ENCODE data around the gene XPO4. TPM values are rescaled to one million over a fixed set of nuclear protein-coding genes. Genes with fewer than 3 reads are reported as not detected.

XPO4 gene
- total and polyA plus RNA-seq, 2 donors (not counting 3 experiments of a cell fraction or from before 2014, with no cell fraction given), result 6.0 to 22.5 TPM

DNA sequence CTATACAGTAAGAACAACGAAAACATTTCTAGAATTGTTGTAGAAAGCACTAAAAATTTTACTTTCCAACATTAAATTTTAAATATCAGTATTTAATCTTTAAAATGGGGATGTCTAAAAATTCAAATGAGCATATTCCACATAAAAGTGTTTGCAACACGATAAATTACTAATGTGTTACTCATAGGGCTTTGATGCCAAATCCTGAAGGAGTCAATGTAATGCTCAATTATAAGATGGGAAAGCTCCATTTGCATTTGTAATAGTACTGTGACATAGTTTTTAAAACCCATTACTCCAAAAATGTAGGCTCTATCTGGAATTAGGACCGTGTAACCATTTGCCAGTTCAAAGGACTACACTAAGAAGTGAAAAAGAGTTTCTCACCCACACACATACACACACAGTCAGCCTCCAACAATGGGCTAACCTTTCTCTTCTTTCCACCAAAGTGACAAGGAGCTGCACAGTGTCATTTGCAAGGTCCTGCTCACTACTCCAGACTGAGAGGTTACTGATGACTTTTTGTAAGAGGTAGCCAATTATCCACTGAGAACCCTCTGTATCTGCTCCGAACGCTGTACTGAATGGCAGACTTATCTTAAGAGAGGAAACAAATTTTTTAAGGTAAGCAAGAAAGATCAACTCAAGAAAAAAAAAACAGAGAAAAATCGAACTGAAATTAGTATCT is 102.7 kb downstream of the XPO4 start:
- peaks cover 52% of the 10 kb centered on the region for H3K4me1 ChIP-seq (ENCODE audit: control insufficient read depth, extremely low read depth, insufficient read depth, low read length)
- H3K79me2 ChIP-seq (ENCODE audit: control insufficient read depth, insufficient read depth, low read length), result no peaks in the 10 kb centered on the region
- TF ChIP-seq POLR2AphosphoS5 (IDR thresholded peaks at IDR 0.05; ENCODE audit: insufficient read depth, low read depth, low read length) (no peak), FOS (IDR thresholded peaks at IDR 0.05; ENCODE audit: borderline replicate concordance, insufficient read depth, low read length) (peak; percentile 23)
- no peaks in the 10 kb centered on the region for H3K9me1 ChIP-seq (replicated peaks; ENCODE audit: control insufficient read depth, extremely low read depth, insufficient read depth, low read length)
- no TSS peak for BruUV-seq (replicated peaks)
- CTCF ChIA-PET, result interaction anchor here (1.0 kb wide), 1 partner anchor 12 kb away, joined by 4 read pairs; no protein-coding TSS in a partner anchor
- DNase-seq (ENCODE audit: low read depth, low spot score), result peak; percentile 28
- peak overlapping the region; percentile 24 for H3K27ac ChIP-seq (ENCODE audit: insufficient read depth, low read depth, low read length)
- dilution Hi-C loops (cut with MboI; ENCODE audit: extremely low pct_ligation_motif_present, low sequenced_read_pairs), result no loop called here
- no peak overlapping the region for H3K4me3 ChIP-seq (replicated peaks in 1 of 3; ENCODE audit: insufficient read depth in 1 of 3, low read depth in 1 of 3, low read length in 3 of 3)
- H3K36me3 ChIP-seq (ENCODE audit: control insufficient read depth in 2 of 2, extremely low read depth in 1 of 2, insufficient read depth in 2 of 2, low read length in 2 of 2), result peaks cover 0 to 3% of the 10 kb centered on the region in 2 experiments
- H4K20me1 ChIP-seq (replicated peaks; ENCODE audit: control insufficient read depth, extremely low read depth, insufficient read depth, low read length), result no peaks in the 10 kb centered on the region
- no peak overlapping the region for H3K4me2 ChIP-seq (ENCODE audit: insufficient read depth, low read length)
- no peak overlapping the region for H3K9ac ChIP-seq (replicated peaks; ENCODE audit: extremely low read depth, insufficient read depth, low read length)
- POLR2A ChIA-PET, result no interaction called here
- intact Hi-C loops (cut with micrococcal nuclease), result no loop called here
- H3K9me3 ChIP-seq (replicated peaks; ENCODE audit: control insufficient read depth, insufficient read depth, low read length), result no peaks in the 10 kb centered on the region
- no peak overlapping the region for H2AFZ ChIP-seq (ENCODE audit: low read depth, low read length)
- H3K27me3 ChIP-seq (ENCODE audit: control insufficient read depth in 2 of 2, insufficient read depth in 2 of 2, low read length in 2 of 2), result no peaks in the 10 kb centered on the region
- FAIRE-seq, result no peak

DNA sequence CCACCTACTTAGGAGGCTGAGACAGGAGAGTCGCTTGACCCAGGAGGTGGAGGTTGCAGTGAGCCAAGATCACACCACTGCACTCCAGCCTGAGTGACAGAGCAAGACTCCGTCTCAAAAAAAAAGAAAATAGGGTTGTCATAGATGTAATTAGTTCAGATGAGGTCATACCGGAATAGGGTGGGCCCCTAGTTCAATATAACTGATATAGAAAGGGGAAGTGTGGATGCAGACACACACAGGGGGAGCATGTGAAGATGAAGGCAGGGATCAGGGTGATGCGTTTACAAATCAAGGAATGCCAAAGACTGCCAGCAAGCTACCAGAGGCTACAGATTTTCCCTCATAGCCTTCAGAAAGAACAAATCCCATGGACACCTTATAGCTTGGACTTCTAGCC is 104.5 kb downstream of the XPO4 start:
- TF ChIP-seq, protein P1, sequence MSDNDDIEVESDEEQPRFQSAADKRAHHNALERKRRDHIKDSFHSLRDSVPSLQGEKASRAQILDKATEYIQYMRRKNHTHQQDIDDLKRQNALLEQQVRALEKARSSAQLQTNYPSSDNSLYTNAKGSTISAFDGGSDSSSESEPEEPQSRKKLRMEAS (IDR thresholded peaks at IDR 0.05; ENCODE audit: insufficient read depth, insufficient read length), result no peak
- TF ChIP-seq, protein P2, sequence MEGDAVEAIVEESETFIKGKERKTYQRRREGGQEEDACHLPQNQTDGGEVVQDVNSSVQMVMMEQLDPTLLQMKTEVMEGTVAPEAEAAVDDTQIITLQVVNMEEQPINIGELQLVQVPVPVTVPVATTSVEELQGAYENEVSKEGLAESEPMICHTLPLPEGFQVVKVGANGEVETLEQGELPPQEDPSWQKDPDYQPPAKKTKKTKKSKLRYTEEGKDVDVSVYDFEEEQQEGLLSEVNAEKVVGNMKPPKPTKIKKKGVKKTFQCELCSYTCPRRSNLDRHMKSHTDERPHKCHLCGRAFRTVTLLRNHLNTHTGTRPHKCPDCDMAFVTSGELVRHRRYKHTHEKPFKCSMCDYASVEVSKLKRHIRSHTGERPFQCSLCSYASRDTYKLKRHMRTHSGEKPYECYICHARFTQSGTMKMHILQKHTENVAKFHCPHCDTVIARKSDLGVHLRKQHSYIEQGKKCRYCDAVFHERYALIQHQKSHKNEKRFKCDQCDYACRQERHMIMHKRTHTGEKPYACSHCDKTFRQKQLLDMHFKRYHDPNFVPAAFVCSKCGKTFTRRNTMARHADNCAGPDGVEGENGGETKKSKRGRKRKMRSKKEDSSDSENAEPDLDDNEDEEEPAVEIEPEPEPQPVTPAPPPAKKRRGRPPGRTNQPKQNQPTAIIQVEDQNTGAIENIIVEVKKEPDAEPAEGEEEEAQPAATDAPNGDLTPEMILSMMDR (IDR thresholded peaks at IDR 0.05; ENCODE audit: extremely low read depth in 1 of 2, insufficient read depth in 1 of 2, low read depth in 1 of 2, low read length in 2 of 2), result no peak
- no peak for TF ChIP-seq JUN (IDR thresholded peaks at IDR 0.05; ENCODE audit: borderline replicate concordance, insufficient read depth, insufficient read length, low read depth)
- TF ChIP-seq POLR2AphosphoS5 (IDR thresholded peaks at IDR 0.05; ENCODE audit: insufficient read depth, low read depth, low read length), result no peak
- POLR2A ChIA-PET, result no interaction called here
- H3K27ac ChIP-seq (ENCODE audit: insufficient read depth, low read depth, low read length), result peak overlapping the region; percentile 83
- peaks cover 52% of the 10 kb centered on the region for H3K4me1 ChIP-seq (ENCODE audit: control insufficient read depth, extremely low read depth, insufficient read depth, low read length)
- H3K9me3 ChIP-seq (replicated peaks; ENCODE audit: control insufficient read depth, insufficient read depth, low read length), result no peaks in the 10 kb centered on the region
- no peaks in the 10 kb centered on the region for H4K20me1 ChIP-seq (replicated peaks; ENCODE audit: control insufficient read depth, extremely low read depth, insufficient read depth, low read length)
- H3K9me1 ChIP-seq (replicated peaks; ENCODE audit: control insufficient read depth, extremely low read depth, insufficient read depth, low read length), result no peaks in the 10 kb centered on the region
- no peak overlapping the region for H3K4me2 ChIP-seq (ENCODE audit: insufficient read depth, low read length)
- dilution Hi-C loops (cut with MboI; ENCODE audit: extremely low pct_ligation_motif_present, low sequenced_read_pairs) (no loop called here), intact Hi-C loops (cut with micrococcal nuclease) (no loop called here)
- CTCF ChIA-PET, result no interaction called here
- FAIRE-seq, result no peak
- H2AFZ ChIP-seq (ENCODE audit: low read depth, low read length), result no peak overlapping the region
- no peak overlapping the region for H3K9ac ChIP-seq (replicated peaks; ENCODE audit: extremely low read depth, insufficient read depth, low read length)
- BruUV-seq (replicated peaks), result no TSS peak
- H3K36me3 ChIP-seq (ENCODE audit: control insufficient read depth in 2 of 2, extremely low read depth in 1 of 2, insufficient read depth in 2 of 2, low read length in 2 of 2), result peaks cover 0 to 3% of the 10 kb centered on the region in 2 experiments
- H3K79me2 ChIP-seq (ENCODE audit: control insufficient read depth, insufficient read depth, low read length), result no peaks in the 10 kb centered on the region
- DNase-seq (ENCODE audit: low read depth, low spot score), result peak; percentile 41
- H3K27me3 ChIP-seq (ENCODE audit: control insufficient read depth in 2 of 2, insufficient read depth in 2 of 2, low read length in 2 of 2), result no peaks in the 10 kb centered on the region
- H3K4me3 ChIP-seq (replicated peaks in 1 of 3; ENCODE audit: insufficient read depth in 1 of 3, low read depth in 1 of 3, low read length in 3 of 3), result no peak overlapping the region

Data from endothelial cell of umbilical vein (primary cell).